KMS-11 (cell line): Measurements from ENCODE around the gene CD34.

Experiments
- H2AFZ ChIP-seq: fragments of 200-600 bp; sonication (generic); 2 replicates; pipeline ENCODE4 v1.6.1; 2016; ENCODE audit warnings: antibody characterized with exemption, mixed run types, low read depth
- H3K27ac ChIP-seq: fragments of 200-600 bp; sonication (generic); 2 replicates; pipeline ENCODE4 v1.6.1; 2016; ENCODE audit warnings: mild to moderate bottlenecking, mixed run types
- H3K27me3 ChIP-seq: fragments of 200-600 bp; sonication (generic); 2 replicates; pipeline ENCODE4 v1.6.1; 2017; ENCODE audit warnings: mild to moderate bottlenecking, low read depth, mixed run types, moderate library complexity; ENCODE audit not compliant: insufficient read depth
- H3K36me3 ChIP-seq: fragments of 200-600 bp; sonication (generic); 2 replicates; pipeline ENCODE4 v1.6.1; 2017; ENCODE audit warnings: mild to moderate bottlenecking, mixed run types; ENCODE audit not compliant: insufficient read depth
- H3K4me1 ChIP-seq: fragments of 200-600 bp; sonication (generic); 2 replicates; pipeline ENCODE4 v1.6.1; 2016; ENCODE audit warnings: mild to moderate bottlenecking, low read depth, mixed run types; ENCODE audit not compliant: poor library complexity, severe bottlenecking
- H3K4me2 ChIP-seq: fragments of 200-600 bp; sonication (generic); 2 replicates; pipeline ENCODE4 v1.7.0; 2016; ENCODE audit warnings: mild to moderate bottlenecking, mixed run types
- H3K4me3 ChIP-seq: fragments of 200-600 bp; sonication (generic); IDR thresholded peaks from 2 replicates; pipeline ENCODE4 v1.6.1; 2017; ENCODE audit warnings: low read depth, low read length, mixed read lengths; ENCODE audit not compliant: insufficient read depth
- H3K79me2 ChIP-seq: fragments of 200-600 bp; sonication (generic); 2 replicates; pipeline ENCODE4 v1.6.1; 2016; ENCODE audit warnings: low read depth, mixed run types; ENCODE audit not compliant: insufficient read depth
- H3K9ac ChIP-seq: fragments of 200-600 bp; sonication (generic); 2 replicates; pipeline ENCODE4 v1.6.1; 2016; ENCODE audit warnings: mild to moderate bottlenecking, mixed run types
- H4K20me1 ChIP-seq: fragments of 200-600 bp; sonication (generic); 2 replicates; pipeline ENCODE4 v1.6.1; 2016; ENCODE audit warnings: mild to moderate bottlenecking, mixed run types; ENCODE audit not compliant: insufficient read depth
- TF ChIP-seq, protein P1 (sequence below): fragments of 200-600 bp; sonication (generic); conservative IDR thresholded peaks from 2 replicates; pipeline ENCODE4 v1.6.1; 2017; ENCODE audit warnings: low read depth, mild to moderate bottlenecking, antibody characterized with exemption, low read length, moderate library complexity, mixed read lengths

The CD34 gene

DNA sequence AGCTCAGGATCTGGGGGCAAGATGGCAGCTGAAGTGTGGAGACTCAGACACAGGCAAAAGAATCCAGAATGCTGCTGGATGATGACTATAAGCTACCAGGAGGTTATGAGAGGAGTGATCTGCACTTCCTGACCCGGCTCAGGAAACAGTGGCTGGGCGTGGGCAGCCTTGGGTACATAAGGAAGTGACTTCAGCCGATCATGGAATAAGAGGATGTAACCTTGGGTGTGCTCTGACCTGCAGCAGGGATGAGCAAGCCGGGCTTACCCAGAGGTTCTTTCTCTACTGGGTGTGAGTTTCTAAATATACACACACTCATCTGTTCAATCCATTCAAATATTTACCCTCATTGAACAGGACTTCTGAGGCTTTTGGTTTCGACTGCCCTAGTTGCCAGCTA is 62.7 kb downstream of the CD34 start:
- TF ChIP-seq, protein P1, sequence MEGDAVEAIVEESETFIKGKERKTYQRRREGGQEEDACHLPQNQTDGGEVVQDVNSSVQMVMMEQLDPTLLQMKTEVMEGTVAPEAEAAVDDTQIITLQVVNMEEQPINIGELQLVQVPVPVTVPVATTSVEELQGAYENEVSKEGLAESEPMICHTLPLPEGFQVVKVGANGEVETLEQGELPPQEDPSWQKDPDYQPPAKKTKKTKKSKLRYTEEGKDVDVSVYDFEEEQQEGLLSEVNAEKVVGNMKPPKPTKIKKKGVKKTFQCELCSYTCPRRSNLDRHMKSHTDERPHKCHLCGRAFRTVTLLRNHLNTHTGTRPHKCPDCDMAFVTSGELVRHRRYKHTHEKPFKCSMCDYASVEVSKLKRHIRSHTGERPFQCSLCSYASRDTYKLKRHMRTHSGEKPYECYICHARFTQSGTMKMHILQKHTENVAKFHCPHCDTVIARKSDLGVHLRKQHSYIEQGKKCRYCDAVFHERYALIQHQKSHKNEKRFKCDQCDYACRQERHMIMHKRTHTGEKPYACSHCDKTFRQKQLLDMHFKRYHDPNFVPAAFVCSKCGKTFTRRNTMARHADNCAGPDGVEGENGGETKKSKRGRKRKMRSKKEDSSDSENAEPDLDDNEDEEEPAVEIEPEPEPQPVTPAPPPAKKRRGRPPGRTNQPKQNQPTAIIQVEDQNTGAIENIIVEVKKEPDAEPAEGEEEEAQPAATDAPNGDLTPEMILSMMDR = no peak
- H3K36me3 ChIP-seq = no peaks in the 10 kb centered on the region

DNA sequence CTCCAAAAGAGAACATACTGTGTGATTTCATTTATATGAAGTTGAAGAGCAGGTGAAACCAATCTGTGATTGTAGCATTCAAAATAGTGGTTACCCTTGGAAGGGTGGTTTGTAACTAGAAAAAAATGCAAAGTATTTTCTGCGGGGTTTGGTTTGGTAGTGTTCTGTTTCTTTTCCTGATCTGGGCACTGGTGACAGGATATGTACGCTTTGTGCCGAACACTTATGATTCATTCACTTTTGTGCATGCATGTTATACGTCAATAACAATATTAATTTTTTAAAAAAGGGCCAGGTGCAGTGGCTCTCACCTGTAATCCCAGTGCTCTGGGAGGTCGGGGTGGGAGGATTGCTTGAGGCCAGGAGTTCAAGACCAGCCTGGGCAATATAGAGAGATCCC is 63.8 kb downstream of the CD34 start:
- Histone ChIP-seq H2AFZ (no peak overlapping the region), H3K4me2 (no peak overlapping the region), H3K79me2 (peaks cover 17% of the 10 kb centered on the region), H3K36me3 (no peaks in the 10 kb centered on the region), H3K4me3 (no peak overlapping the region), H3K9ac (no peak overlapping the region), H4K20me1 (no peaks in the 10 kb centered on the region), H3K27me3 (no peaks in the 10 kb centered on the region), H3K4me1 (no peaks in the 10 kb centered on the region), H3K27ac (no peak overlapping the region)
- TF ChIP-seq, protein P1 = no peak

More for the DNA sequence above, 62.7 kb downstream of the CD34 start:
- Histone ChIP-seq H3K79me2 (peaks cover 17% of the 10 kb centered on the region), H3K4me3 (no peak overlapping the region), H3K27ac (no peak overlapping the region), H2AFZ (no peak overlapping the region), H3K4me1 (no peaks in the 10 kb centered on the region), H3K4me2 (no peak overlapping the region), H3K9ac (no peak overlapping the region), H4K20me1 (no peaks in the 10 kb centered on the region), H3K27me3 (no peaks in the 10 kb centered on the region)

DNA sequence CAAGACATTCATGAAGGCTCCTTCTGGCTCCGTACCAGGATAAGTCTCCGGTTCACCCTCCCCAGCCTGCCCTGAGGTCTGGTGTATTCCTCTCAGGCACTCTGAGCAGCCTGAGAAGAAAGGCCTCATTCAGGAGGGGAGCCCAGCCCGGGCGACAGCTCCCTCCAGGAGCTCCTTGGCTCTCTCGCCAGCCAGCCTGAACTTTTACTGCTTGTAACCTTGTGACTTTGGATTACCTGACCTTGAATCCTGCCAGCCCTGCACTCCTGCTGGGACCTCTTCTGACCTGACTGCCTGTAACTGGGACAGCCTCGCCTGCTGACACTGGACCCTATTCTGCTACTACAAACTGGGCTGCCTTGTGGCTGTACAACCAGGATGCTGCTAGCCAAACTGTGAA is 65.8 kb downstream of the CD34 start:
- H2AFZ ChIP-seq = no peak overlapping the region
- H3K36me3 ChIP-seq = no peaks in the 10 kb centered on the region
- TF ChIP-seq, protein P1 = no peak
- H3K4me1 ChIP-seq = no peaks in the 10 kb centered on the region
- H3K27me3 ChIP-seq = no peaks in the 10 kb centered on the region
- no peak overlapping the region for H3K4me3 ChIP-seq
- no peak overlapping the region for H3K9ac ChIP-seq
- no peak overlapping the region for H3K27ac ChIP-seq
- peaks cover 21% of the 10 kb centered on the region for H3K79me2 ChIP-seq
- no peak overlapping the region for H3K4me2 ChIP-seq
- H4K20me1 ChIP-seq = no peaks in the 10 kb centered on the region

DNA sequence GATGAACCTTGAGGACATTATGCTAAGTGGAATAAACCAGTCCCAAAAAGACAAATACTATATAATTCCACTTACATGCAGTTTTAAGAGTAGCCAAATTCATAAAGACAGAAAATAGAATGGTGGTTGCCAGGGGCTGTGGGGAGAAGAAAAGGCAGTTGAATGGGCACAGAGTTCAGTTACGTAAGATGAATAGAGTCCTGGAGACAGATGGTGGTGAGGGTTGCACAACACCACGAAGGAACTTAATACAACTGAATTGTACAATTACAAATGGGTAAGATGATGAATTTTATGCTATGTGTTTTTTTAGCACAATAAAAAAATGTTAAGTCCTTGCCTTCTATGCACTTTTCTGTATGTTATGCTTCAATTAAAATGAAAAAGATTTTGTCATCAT is 66.6 kb downstream of the CD34 start:
- H4K20me1 ChIP-seq = 0 out of 2 replicates have a peak, but pooled peaks cover under 1% of the 10 kb centered on the region
- H3K36me3 ChIP-seq = no peaks in the 10 kb centered on the region
- no peak overlapping the region for H2AFZ ChIP-seq
- H3K27ac ChIP-seq = no peak overlapping the region
- TF ChIP-seq, protein P1 = no peak
- no peak overlapping the region for H3K9ac ChIP-seq
- H3K79me2 ChIP-seq = peaks cover 21% of the 10 kb centered on the region
- no peaks in the 10 kb centered on the region for H3K27me3 ChIP-seq
- no peak overlapping the region for H3K4me3 ChIP-seq
- H3K4me1 ChIP-seq = no peaks in the 10 kb centered on the region
- no peak overlapping the region for H3K4me2 ChIP-seq
